GM12875 (cell line): ENCODE results near the gene BTD.

Experiments
- H3K4me3 ChIP-seq: one replicate; pipeline ENCODE4 v1.5.1; 2011; ENCODE audit warnings: low read depth, low read length, control low read depth
- CTCF ChIP-seq: IDR thresholded peaks from 2 replicates; pipeline ENCODE4 v1.5.1; 2011; ENCODE audit warnings: low read depth, mild to moderate bottlenecking, control low read depth, inconsistent platforms, low read length, moderate library complexity, borderline replicate concordance; ENCODE audit not compliant: insufficient read depth

The BTD gene

GRCh38 chr3:15666277-15666676, 64.7 kb downstream of the BTD start:
- no peak for TF ChIP-seq CTCF
- H3K4me3 ChIP-seq = no peak overlapping the region

GRCh38 chr3:15667484-15667883, 65.9 kb downstream of the BTD start:
- TF ChIP-seq CTCF = no peak
- no peak overlapping the region for H3K4me3 ChIP-seq

DNA sequence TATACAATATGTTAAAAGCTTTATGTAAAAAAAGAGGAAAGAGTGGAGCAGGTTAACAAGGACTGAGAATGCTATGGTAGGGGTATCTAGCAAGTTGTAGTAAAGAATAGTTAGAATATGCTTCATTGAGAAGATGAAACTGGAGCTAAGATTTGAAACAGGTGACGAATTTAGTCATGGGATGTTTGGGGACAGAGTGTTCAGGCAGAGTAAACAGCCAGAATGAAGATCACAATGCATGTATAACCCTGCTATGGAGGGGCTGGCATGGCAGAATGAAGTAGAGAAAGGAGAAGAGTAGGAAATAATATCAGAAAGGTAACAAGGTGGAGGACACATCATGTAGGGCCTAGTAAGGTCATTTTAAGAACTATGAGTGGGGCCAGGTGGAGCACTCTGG, 72.0 kb downstream of the BTD start:
- no peak for TF ChIP-seq CTCF
- no peak overlapping the region for H3K4me3 ChIP-seq

GRCh38 chr3:15676259-15676658, 74.7 kb downstream of the BTD start:
- no peak overlapping the region for H3K4me3 ChIP-seq
- no peak for TF ChIP-seq CTCF

- no peak for TF ChIP-seq CTCF
- no peak overlapping the region for H3K4me3 ChIP-seq
These were observed 77.8 kb downstream of the BTD start for GRCh38 chr3:15679306-15679705.

- no peak overlapping the region for H3K4me3 ChIP-seq
- no peak for TF ChIP-seq CTCF
These were observed 80.1 kb downstream of the BTD start for GRCh38 chr3:15681668-15682067.

DNA sequence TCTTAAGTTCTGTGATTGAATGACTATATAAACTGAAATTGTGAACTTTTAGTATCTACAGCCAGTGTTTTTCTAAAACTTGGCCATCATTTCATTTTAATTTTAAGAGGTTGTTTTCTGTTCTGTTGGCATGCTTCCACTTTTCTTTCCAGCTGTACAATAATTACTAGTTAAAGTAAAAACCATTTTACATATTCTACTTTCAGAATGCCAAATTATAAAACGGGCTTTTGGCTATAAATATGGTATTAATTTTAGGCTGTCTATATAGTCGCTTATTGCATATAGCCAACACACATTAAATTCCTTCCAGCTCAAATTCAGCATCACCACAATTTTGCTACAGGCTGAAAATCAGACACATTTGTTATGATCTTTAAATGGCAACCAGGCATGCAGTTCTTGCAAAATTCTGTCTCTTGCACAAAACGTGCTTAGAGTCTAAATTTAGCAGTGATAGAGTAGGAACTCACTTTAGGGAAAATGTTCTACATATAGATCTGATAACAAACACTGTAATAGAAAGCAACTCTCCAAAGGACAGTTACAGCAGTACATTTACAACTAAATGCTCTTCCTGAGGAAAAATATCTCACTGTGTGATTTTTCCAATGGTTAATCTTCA, 81.1 kb downstream of the BTD start:
- no peak for TF ChIP-seq CTCF
- H3K4me3 ChIP-seq = no peak overlapping the region
